Activated naive CD8-positive, alpha-beta T cell treated with anti-CD3 and anti-CD28 coated beads, Interleukin-2, amount 50 U/mL, for 16 hours (primary cell): ENCODE data around the gene FHIP2A.
"Not testable (repeated sequence)": the region's sequence is repeated elsewhere in the genome, so short reads cannot be mapped to it uniquely, and the experiment has no call there.

Experiments used
- DNase-seq: peaks from one replicate; pipeline ENCODE4 v3.0.0-alpha.2; 2020; ENCODE audit warnings: low read depth, low spot score

Gene FHIP2A

DNA sequence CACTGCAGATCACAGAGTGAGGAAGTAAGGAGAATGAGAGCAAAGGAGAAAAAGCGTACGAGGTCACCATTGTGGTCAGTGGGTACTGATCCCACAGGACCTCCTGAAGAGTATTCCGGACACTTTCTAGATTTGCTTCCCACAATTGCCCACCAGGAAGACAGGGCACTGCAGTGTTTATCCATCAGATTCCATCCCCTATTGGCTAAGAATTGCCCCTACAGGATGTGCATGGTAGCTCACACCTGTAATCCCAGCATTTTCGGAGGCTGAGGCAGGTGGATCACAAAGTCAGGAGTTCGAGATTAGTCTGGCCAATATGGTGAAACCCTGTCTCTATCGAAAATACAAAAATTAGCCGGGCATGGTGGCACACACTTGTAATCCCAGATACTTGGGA is 5.3 kb upstream of the FHIP2A start:
- no peak for DNase-seq

DNA sequence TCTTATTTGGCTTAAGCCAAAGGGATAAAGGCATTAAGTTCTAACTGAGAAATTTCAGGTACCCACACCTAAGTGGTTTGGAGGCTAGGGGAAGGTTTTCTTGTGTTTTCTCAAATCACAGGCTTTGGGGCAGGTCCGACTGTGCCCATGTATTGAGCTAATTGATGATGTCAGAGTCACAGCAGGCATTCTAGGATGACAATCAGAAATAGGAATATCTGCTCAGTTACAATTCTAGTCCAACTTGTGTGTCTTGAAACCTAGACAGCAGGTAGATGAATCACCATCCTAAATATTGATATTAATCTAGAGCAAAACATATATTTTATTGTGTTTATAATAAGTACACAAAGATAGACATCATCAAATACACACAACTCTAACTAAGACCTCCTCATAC is 2.3 kb upstream of the FHIP2A start:
- DNase-seq, result no peak

DNA sequence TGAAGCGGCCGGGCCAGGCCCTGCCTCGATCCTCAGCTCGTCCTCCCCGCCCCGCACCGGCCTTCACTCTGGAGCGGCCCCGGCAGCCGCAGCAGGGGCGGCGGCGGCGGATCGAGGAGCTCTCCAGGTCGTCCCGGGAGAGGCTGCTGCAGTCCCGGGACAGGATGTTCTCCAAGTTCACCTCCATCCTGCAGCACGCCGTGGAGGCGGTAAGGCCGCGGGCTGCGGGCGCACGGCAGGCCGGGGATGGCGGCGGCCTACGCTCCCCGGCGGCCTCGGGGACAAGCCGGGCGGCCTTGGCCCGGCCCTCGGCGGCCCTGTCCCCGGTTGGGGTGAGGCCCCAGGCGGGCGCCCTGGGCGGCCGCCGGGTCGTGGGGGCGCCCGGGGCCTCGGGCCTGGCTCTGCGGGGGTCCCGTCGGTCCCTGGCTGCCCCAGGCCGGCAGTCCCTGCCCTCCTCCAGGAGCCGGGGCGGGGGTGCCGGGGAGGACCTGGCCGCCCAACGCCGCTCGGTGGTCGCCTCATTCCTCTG is 399 bp downstream of the FHIP2A start:
- DNase-seq, result peak; percentile 10

- peak; percentile 3 for DNase-seq
These were observed 980 bp downstream of the FHIP2A start for GRCh38 chr10:114822444-114823076.

DNA sequence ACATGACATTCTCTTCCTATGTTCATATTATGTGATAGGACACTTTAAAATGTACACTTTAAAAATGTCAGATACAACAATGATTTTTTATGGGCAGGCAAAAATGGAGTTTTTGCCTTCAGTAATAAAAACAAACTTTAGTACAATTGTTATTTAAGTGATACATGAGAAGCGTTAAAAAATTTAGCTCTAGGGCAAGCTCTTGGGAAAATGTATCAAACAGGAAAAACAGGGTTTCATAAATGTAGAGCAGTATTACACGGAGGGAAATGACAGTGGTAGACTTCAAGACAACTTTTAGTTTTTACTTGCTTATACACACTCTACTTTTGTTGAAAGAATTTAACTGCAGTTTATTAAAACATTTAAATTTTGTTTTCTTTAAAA is 1.5 kb downstream of the FHIP2A start:
- no peak for DNase-seq

DNA sequence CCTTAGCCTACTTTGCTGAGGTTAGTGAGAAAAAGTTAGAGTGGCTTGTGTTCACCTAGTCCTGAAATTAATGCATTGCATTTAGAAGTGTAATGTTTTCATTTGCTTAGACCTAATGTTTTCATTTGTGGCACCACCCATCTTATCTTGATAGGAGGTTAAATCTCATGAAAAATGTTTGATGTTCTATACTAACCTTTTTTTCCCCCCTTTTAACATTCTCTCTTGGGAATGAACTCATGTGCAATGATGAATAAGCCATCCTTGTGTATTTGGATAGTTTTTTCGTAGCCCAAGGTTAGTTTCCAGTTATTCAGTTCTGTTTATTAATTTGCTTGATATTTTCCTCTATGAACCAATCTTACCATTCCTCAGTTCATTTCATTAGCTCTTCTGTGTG is 2.8 kb downstream of the FHIP2A start:
- no peak for DNase-seq

GRCh38 chr10:114825513-114826253 is 4.1 kb downstream of the FHIP2A start:
- DNase-seq, result no peak

GRCh38 chr10:114829160-114829909 is 7.8 kb downstream of the FHIP2A start:
- no peak for DNase-seq

DNA sequence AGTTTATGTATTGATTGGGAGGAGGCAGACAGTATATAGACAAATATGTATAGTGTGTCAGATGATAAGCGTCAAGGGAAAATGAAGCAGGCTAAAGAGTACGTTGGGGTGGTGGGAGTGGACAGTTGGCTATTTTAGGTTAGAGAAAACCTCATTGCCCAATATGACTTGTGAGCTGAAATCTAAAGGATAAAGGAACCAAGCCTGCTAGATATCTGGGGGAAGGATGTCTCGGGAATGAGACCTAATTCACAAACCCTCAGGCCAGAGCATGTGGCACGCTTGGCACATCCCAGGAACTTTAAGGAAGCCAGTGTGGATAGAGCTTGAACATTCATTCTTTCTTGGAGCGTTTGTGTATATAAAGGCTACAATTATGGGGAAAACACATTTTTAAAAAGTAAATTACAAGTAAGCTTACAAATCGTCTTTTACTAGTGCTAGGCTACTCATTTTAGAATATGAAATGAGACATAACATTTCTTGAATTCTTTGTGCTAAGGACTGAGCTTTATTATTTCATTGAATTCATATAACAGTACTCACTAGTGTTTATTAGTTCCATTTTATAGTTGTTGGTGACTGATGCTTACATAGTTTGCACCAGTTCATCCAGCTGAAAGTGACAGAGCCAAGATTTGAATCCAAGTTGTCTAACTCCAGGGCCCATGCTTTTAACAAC is 9.7 kb downstream of the FHIP2A start:
- DNase-seq, result no peak

GRCh38 chr10:114837690-114838089 is 16.1 kb downstream of the FHIP2A start:
- DNase-seq, result no peak

DNA sequence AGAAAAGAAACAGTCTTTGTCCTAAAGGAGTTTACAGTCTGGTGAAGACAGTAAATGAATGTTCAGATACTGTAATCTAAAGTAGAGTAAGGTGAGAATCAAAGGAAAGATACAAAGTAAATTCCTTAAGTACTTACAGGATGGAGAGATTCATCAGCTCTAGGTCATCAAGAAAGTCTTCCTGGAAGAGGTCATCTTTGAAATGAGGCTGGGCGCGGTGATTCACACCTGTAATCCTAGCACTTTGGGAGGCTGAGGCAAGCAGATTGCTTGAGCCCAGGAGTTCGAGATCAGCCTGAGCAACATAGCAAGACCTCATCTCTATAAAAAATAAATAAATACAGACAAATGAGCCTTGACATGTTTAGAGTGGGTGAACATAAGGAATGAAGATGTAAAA is 18.3 kb downstream of the FHIP2A start:
- no peak for DNase-seq

DNA sequence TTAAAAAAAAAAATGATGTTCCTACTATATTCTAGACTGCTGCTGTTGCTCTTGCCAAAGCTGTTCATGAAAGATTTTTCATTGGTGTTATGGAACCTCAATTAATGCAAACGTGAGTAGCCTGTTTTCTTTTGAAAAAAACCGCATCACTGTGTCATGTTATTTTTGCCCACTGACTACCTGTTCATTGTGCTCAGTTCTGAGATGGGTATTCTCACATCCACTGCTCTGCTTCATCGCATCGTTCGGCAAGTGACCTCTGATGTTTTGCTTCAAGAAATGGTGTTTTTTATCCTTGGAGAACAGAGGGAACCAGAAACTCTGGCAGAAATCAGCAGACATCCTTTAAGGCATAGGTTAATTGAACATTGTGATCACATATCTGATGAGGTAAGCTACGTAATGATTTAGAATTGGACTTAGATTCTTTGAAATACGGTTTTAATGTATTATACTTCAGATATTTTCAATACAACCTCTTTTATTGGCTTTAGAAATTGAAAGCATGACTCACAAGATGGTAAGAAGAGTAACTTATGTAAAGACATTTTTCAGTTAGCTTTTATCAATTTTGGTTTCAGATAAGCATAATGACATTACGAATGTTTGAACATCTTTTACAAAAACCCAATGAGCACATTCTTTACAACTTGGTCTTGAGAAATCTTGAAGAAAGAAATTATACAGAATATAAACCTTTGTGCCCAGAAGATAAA is 24.6 kb downstream of the FHIP2A start:
- DNase-seq, result no peak

GRCh38 chr10:114847517-114847916 is 25.9 kb downstream of the FHIP2A start:
- not testable (repeated sequence) for DNase-seq

DNA sequence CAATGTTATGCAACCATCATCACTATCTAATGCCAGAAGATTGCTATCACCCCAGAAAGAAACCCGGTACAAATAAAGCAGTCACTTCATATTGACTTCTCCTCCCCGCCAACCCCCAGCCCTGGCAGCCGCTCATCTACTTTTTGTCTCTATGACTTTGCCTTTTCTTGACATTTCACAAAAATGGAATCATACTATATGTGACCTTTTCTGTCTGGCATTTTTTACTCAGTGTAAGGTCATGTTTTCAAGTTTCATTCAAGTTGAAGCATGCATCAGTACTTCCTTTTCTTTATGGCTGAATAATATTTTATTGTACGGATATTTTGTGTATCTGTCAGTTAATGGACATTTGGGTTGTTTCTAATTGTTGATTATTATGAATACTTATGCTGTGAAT is 28.1 kb downstream of the FHIP2A start:
- no peak for DNase-seq

GRCh38 chr10:114850126-114850525 is 28.5 kb downstream of the FHIP2A start:
- DNase-seq, result no peak

DNA sequence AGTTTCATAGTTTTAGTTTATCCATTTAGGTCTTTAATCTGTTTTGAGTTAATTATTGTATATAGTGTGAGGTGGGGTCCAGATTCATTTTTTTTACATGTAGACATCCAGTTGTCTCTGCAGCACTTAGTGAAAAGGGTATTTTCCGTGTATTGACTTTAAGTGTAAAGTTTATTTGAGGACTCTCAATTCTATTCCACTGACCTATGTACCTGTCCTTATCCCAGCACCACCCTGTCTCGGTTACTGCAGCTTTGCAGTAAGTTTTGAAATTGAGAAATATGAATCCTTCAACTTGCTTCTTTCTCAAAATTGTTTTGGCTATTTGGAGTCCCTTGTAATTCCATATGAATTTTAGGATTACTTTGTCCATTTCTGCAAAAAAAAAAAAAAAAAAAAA is 29.8 kb downstream of the FHIP2A start:
- no peak for DNase-seq

DNA sequence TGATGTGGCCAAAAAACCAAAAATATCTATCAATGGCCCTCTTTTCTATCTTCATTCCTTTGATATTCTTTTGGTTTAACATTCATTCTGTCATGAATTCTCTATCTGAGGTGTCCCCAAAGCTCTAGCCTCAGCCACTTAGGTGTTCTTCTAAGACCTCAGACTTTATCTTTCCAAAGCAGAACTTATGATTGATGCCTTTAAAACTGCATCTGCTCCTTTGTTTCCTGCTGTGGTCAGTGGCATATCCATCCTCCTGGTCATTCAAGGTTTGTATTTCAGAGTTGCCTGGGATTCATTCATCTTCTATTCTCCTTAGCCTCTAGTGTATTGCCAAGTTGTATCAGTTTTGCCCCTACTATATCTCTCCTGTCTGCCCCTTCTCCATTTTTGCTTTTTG is 30.6 kb downstream of the FHIP2A start:
- no peak for DNase-seq

GRCh38 chr10:114854906-114855305 is 33.3 kb downstream of the FHIP2A start:
- no peak for DNase-seq

GRCh38 chr10:114855776-114856543 is 34.4 kb downstream of the FHIP2A start:
- no peak for DNase-seq

GRCh38 chr10:114856544-114857287 is 35.1 kb downstream of the FHIP2A start:
- no peak for DNase-seq
